HepG2 (cell line): Measurements from ENCODE around the gene CMTM3. TPM values are rescaled to one million over a fixed set of nuclear protein-coding genes. Genes with fewer than 3 reads are reported as not detected.
A peak's percentile ranks its signal among the peaks of the same experiment; 100 is the strongest.

Experiments used
- BCL3 ChIP-seq: sonication (generic); formaldehyde crosslinking; IDR thresholded peaks from 2 replicates; pipeline ENCODE4 v1.5.1; 2020; ENCODE audit warnings: mild to moderate bottlenecking, missing genetic modification reagents, moderate library complexity
- ETS1 ChIP-seq: sonication (generic); formaldehyde crosslinking; IDR thresholded peaks from 2 replicates; pipeline ENCODE4 v1.4.0; 2020; ENCODE audit warnings: missing genetic modification reagents
- FOSL2 ChIP-seq: sonication (generic); formaldehyde crosslinking; IDR thresholded peaks from 2 replicates; pipeline ENCODE4 v1.4.0; 2020; ENCODE audit warnings: missing genetic modification reagents
- KAT8 ChIP-seq: IDR thresholded peaks from 2 replicates; pipeline ENCODE4 v1.6.1; 2016; ENCODE audit warnings: missing genetic modification reagents, missing compliant biosample characterization
- MAX ChIP-seq: IDR thresholded peaks from 2 replicates; pipeline ENCODE4 v1.6.1; 2012; ENCODE audit warnings: inconsistent platforms
- MED1 ChIP-seq: sonication (generic); formaldehyde crosslinking; IDR thresholded peaks from 2 replicates; pipeline ENCODE4 v1.4.0; 2020; ENCODE audit warnings: missing genetic modification reagents
- MXD4 ChIP-seq: IDR thresholded peaks from 2 replicates; pipeline ENCODE4 v1.6.1; 2016; ENCODE audit warnings: mild to moderate bottlenecking, missing biosample characterization, missing genetic modification reagents
- NFE2L2 ChIP-seq: fragments of 150-350 bp; IDR thresholded peaks from 2 replicates; pipeline ENCODE4 v1.6.1; 2014; ENCODE audit warnings: low read length
- XRCC5 ChIP-seq: fragments of 200-400 bp; formaldehyde crosslinking; optimal IDR thresholded peaks from 2 replicates; pipeline ENCODE3; 2017; ENCODE audit warnings: mild to moderate bottlenecking, low read length
- ZFYVE20 ChIP-seq: sonication (generic); formaldehyde crosslinking; IDR thresholded peaks from 2 replicates; pipeline ENCODE4 v1.8.0; 2023; ENCODE audit warnings: low read depth, mild to moderate bottlenecking, moderate library complexity, missing genetic modification reagents, borderline replicate concordance
- ZNF607 ChIP-seq: sonication (generic); formaldehyde crosslinking; IDR thresholded peaks from 2 replicates; pipeline ENCODE4 v1.5.1; 2020; ENCODE audit warnings: missing genetic modification reagents, mild to moderate bottlenecking, borderline replicate concordance
- ZNF770 ChIP-seq: sonication (generic); formaldehyde crosslinking; IDR thresholded peaks from 2 replicates; pipeline ENCODE4 v1.5.0; 2020; ENCODE audit warnings: mild to moderate bottlenecking, missing genetic modification reagents
- ZNF788 ChIP-seq: sonication (generic); formaldehyde crosslinking; IDR thresholded peaks from 2 replicates; pipeline ENCODE4 v1.5.0; 2020; ENCODE audit warnings: mild to moderate bottlenecking, missing genetic modification reagents, borderline replicate concordance
- polyA plus RNA-seq, 8 experiments: library from polyadenylated mRNA; depleted of rRNA in 3 of 8; stranded (reverse) in 7 of 8; unstranded in 1 of 8; fragments of >200 nt; fragmentation: Illumina TruSeq in 4 of 8; extraction: Trizol in 4 of 8; gene quantifications; 2 replicates each; pipeline versions ENCODE4 v1.2.1 to v1.2.3, GENCODE V29; 2011 to 2016; ENCODE audit warnings: low read depth in 4 of 8, missing spikeins in 1 of 8, mixed read lengths in 1 of 8; ENCODE audit not compliant: insufficient read depth in 1 of 8
- total RNA-seq, 5 experiments: library from RNA; depleted of rRNA; stranded (reverse); fragments of >200 nt; fragmentation: Illumina TruSeq; extraction: Trizol; gene quantifications; 2 replicates each; pipeline ENCODE4 v1.2.3, GENCODE V29; 2016; ENCODE audit warnings: low read depth in 1 of 5

CMTM3 gene
- total and polyA plus RNA-seq, 2 of the 13 experiments (the other 11 are each of a cell fraction or from before 2014, with no cell fraction given) = 29.2 to 48.7 TPM

- TF ChIP-seq BCL3 = no peak
- TF ChIP-seq XRCC5 = peak; percentile 66
- TF ChIP-seq ZNF788 (CRISPR knock-in tag) = 0 out of 2 replicates have a peak, but pooled peaks have one; percentile 45
- no peak; the same call in 1 of the 2 replicates for TF ChIP-seq ZNF770 (CRISPR knock-in tag)
- TF ChIP-seq NFE2L2 = peak; percentile 76
- no peak for TF ChIP-seq ETS1 (CRISPR knock-in tag)
- peak; percentile 63; the same call in 1 of the 2 replicates for TF ChIP-seq MXD4 (CRISPR knock-in tag)
- TF ChIP-seq ZNF607 (CRISPR knock-in tag) = no peak
- peak; percentile 15; the same call in 1 of the 2 replicates for TF ChIP-seq MAX
- no peak for TF ChIP-seq ZFYVE20
- TF ChIP-seq KAT8 = peak; percentile 29; the same call in 1 of the 2 replicates
- 0 out of 2 replicates have a peak, but pooled peaks have one; percentile 25 for TF ChIP-seq MED1 (CRISPR knock-in tag)
- peak; percentile 30; the same call in 1 of the 2 replicates for TF ChIP-seq FOSL2 (CRISPR knock-in tag)
These were observed 56.1 kb downstream of the CMTM3 start (continued) for GRCh38 chr16:66660422-66661209.
